GM19397 (cell line): Measurements from ENCODE around the gene TRAFD1.

ENCODE experiments used
- ATAC-seq: cut with Tn5 transposase; IDR thresholded peaks from one replicate; pipeline ENCODE4 v1.9.1; 2021; ENCODE audit warnings: mild to moderate bottlenecking, moderate library complexity; ENCODE audit not compliant: unreplicated experiment

The TRAFD1 gene

GRCh38 chr12:112175361-112176155, 50.2 kb downstream of the TRAFD1 start:
- ATAC-seq = no peak

- ATAC-seq = no peak
These were observed 51.1 kb downstream of the TRAFD1 start for GRCh38 chr12:112176321-112177010.

GRCh38 chr12:112178796-112179195, 53.4 kb downstream of the TRAFD1 start:
- ATAC-seq = no peak

- no peak for ATAC-seq
These were observed 54.0 kb downstream of the TRAFD1 start for GRCh38 chr12:112179341-112179740.

- no peak for ATAC-seq
These were observed 54.6 kb downstream of the TRAFD1 start for GRCh38 chr12:112179916-112180315.

GRCh38 chr12:112180422-112180821, 55.1 kb downstream of the TRAFD1 start:
- no peak for ATAC-seq

GRCh38 chr12:112182499-112182898, 57.1 kb downstream of the TRAFD1 start:
- no peak for ATAC-seq

- no peak for ATAC-seq
These were observed 58.0 kb downstream of the TRAFD1 start for GRCh38 chr12:112183141-112184021.

- no peak for ATAC-seq
These were observed 58.9 kb downstream of the TRAFD1 start for GRCh38 chr12:112184056-112184887.

- no peak for ATAC-seq
These were observed 59.9 kb downstream of the TRAFD1 start for GRCh38 chr12:112185093-112185923.

- no peak for ATAC-seq
These were observed 62.9 kb downstream of the TRAFD1 start for GRCh38 chr12:112188130-112188830.

- no peak for ATAC-seq
These were observed 65.1 kb downstream of the TRAFD1 start for GRCh38 chr12:112190231-112191025.

- ATAC-seq = no peak
These were observed 65.8 kb downstream of the TRAFD1 start for GRCh38 chr12:112191201-112191600.

GRCh38 chr12:112191840-112192321, 66.5 kb downstream of the TRAFD1 start:
- no peak for ATAC-seq

- ATAC-seq = no peak
These were observed 67.1 kb downstream of the TRAFD1 start for GRCh38 chr12:112192475-112192874.

- no peak for ATAC-seq
These were observed 69.4 kb downstream of the TRAFD1 start for GRCh38 chr12:112194601-112195247.

- ATAC-seq = no peak
These were observed 71.0 kb downstream of the TRAFD1 start for GRCh38 chr12:112196196-112196875.
